Tibial nerve (tissue), 3 donors: Measurements from ENCODE around the gene MN1.
"Not testable (repeated sequence)": the region's sequence is repeated elsewhere in the genome, so short reads cannot be mapped to it uniquely, and the experiment has no call there.

Experiments used
- POLR2A ChIP-seq, 2 donors: fragments of 450-650 bp; IDR thresholded peaks; one replicate each; pipeline ENCODE4 v1.6.1; 2017; ENCODE audit warnings: antibody characterized with exemption in 2 of 2, mild to moderate bottlenecking in 2 of 2, moderate library complexity in 2 of 2
- TF ChIP-seq, protein P1 (sequence below), 5 experiments: fragments of 200-600 bp in 3 of 5; fragments of 450-650 bp in 2 of 5; sonication (generic) in 3 of 5; IDR thresholded peaks; one replicate each; pipeline ENCODE4 v1.5.1; 2016 to 2019; ENCODE audit warnings: antibody characterized with exemption in 5 of 5, mild to moderate bottlenecking in 3 of 5, moderate library complexity in 2 of 5

DNA sequence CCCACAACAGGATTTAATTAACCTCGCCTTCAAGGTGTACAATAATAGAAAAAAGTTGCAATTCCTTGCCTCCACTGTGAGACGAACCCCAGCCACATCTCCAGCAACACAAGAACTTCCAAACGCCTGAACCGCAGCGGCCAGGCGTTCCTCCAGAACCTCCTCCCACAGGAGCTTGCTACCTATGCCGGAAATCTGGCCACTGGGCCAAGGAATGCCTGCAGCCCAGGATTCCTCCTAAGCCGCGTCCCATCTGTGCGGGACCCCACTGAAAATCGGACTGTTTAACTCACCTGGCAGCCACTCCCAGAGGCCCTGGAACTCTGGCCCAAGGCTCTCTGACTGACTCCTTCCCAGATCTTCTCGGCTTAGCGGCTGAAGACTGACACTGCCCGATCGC is 57.5 kb downstream of the MN1 start:
- not testable (repeated sequence) for TF ChIP-seq POLR2A (IDR thresholded peaks at IDR 0.05)
- TF ChIP-seq, protein P1, sequence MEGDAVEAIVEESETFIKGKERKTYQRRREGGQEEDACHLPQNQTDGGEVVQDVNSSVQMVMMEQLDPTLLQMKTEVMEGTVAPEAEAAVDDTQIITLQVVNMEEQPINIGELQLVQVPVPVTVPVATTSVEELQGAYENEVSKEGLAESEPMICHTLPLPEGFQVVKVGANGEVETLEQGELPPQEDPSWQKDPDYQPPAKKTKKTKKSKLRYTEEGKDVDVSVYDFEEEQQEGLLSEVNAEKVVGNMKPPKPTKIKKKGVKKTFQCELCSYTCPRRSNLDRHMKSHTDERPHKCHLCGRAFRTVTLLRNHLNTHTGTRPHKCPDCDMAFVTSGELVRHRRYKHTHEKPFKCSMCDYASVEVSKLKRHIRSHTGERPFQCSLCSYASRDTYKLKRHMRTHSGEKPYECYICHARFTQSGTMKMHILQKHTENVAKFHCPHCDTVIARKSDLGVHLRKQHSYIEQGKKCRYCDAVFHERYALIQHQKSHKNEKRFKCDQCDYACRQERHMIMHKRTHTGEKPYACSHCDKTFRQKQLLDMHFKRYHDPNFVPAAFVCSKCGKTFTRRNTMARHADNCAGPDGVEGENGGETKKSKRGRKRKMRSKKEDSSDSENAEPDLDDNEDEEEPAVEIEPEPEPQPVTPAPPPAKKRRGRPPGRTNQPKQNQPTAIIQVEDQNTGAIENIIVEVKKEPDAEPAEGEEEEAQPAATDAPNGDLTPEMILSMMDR (IDR thresholded peaks at IDR 0.05): not testable (repeated sequence)
